Stimulated activated naive CD8-positive, alpha-beta T cell treated with anti-CD3 and anti-CD28 coated beads, Interleukin-15, Interleukin-2, amounts not matched to agents 100 ng/mL and 50 ng/mL, for 24 hours (primary cell): Measurements from ENCODE around the gene ERBB4.

Experiments
- H3K27ac Mint-ChIP-seq: one replicate; pipeline ENCODE4 v1.8.0; 2021; ENCODE audit warnings: mild to moderate bottlenecking, mixed read lengths
- H3K27me3 Mint-ChIP-seq: one replicate; pipeline ENCODE4 v1.8.0; 2021; ENCODE audit warnings: mixed read lengths
- H3K36me3 Mint-ChIP-seq: one replicate; pipeline ENCODE4 v1.8.0; 2021; ENCODE audit warnings: low read depth, mixed read lengths
- H3K4me1 Mint-ChIP-seq: one replicate; pipeline ENCODE4 v1.8.0; 2021; ENCODE audit warnings: low read depth, mixed read lengths
- H3K4me3 Mint-ChIP-seq: one replicate; pipeline ENCODE4 v1.8.0; 2021; ENCODE audit warnings: mild to moderate bottlenecking, mixed read lengths
- H3K9me3 Mint-ChIP-seq: one replicate; pipeline ENCODE4 v1.8.0; 2021; ENCODE audit warnings: mixed read lengths

Gene ERBB4

DNA sequence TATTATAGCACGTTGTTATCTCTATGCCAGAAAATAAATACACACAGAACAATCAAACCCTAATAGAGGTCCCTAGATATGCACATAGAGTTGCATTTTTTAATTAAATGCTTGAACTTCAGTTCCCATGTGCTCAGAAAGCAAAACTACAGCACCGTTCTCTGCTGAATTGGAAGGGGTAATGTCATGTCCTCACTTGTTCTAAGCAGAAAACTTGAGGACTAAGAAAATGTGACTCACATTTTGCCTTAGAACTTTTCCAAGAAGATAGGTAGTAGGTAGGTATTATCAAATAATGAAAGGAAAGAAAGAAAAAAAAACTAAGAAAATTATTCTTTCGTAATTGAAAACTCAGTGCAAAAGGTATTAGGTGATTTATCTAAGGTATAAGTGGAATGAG lies 607.3 kb downstream of the ERBB4 start:
- Mint-ChIP-seq H3K9me3 (no peaks in the 10 kb centered on the region), H3K27me3 (no peaks in the 10 kb centered on the region), H3K36me3 (no peaks in the 10 kb centered on the region), H3K4me3 (no peak overlapping the region), H3K27ac (no peak overlapping the region), H3K4me1 (no peaks in the 10 kb centered on the region)

DNA sequence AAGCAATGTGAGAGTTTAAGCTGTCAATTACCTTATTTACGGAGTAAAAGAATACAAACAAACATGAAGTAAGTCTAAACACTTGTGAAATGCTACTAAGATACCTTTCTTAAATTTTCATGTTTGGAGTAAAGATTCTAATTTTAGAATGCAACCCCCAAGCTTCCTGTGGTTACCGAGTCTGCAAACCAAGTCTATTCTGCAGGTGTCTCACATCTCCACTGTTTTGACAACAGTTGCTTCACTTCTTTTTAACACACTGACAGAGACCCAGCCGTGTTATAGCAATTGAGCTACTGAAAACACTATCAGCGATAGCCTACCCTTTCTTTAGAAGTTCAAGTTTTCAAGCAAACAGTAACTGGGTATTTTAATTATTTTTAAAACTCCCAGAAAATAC lies 608.3 kb downstream of the ERBB4 start:
- Mint-ChIP-seq H3K36me3 (no peaks in the 10 kb centered on the region), H3K4me1 (no peaks in the 10 kb centered on the region), H3K27me3 (no peaks in the 10 kb centered on the region), H3K4me3 (no peak overlapping the region), H3K9me3 (no peaks in the 10 kb centered on the region), H3K27ac (no peak overlapping the region)

DNA sequence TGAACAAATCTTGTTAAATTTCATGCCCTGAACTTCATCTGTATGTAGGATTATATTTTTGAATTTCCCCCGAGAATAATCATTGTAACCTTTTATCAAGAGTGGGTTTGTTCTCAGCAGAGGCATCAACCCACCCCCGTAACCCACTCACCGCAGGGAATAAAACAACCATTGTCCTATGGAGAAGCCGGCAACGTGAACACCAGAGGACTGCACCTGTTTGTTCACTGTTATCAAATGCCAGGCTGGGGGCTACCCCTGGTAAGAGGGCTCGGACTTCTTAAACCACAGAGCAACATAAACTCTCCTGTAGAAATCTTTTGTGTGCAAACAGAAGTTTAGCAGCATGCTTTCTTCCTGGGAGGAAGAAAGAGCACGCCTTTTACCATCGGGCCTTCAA lies 610.4 kb downstream of the ERBB4 start:
- Mint-ChIP-seq H3K9me3 (no peaks in the 10 kb centered on the region), H3K4me1 (no peaks in the 10 kb centered on the region), H3K27ac (no peak overlapping the region), H3K4me3 (no peak overlapping the region), H3K27me3 (no peaks in the 10 kb centered on the region), H3K36me3 (no peaks in the 10 kb centered on the region)

DNA sequence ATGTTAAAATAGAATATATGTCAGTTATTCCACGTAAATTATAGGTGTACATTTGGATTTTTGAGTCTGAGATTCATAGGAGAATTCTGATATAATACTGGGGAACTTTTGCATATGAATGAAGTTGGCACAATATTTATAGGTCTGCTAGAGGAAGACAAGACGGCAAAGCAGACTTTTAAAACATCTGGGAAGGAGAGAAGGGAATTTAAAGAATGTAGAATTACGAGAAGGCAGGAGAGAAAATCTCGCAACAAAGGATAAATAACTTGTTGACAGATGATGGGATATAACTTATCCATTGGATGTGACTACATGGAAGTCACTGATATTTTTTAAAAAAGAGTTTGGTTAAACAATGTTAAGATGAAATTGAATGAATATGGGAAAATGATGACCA lies 615.6 kb downstream of the ERBB4 start:
- Mint-ChIP-seq H3K9me3 (no peaks in the 10 kb centered on the region), H3K27me3 (no peaks in the 10 kb centered on the region), H3K36me3 (no peaks in the 10 kb centered on the region), H3K4me3 (no peak overlapping the region), H3K27ac (no peak overlapping the region), H3K4me1 (no peaks in the 10 kb centered on the region)

DNA sequence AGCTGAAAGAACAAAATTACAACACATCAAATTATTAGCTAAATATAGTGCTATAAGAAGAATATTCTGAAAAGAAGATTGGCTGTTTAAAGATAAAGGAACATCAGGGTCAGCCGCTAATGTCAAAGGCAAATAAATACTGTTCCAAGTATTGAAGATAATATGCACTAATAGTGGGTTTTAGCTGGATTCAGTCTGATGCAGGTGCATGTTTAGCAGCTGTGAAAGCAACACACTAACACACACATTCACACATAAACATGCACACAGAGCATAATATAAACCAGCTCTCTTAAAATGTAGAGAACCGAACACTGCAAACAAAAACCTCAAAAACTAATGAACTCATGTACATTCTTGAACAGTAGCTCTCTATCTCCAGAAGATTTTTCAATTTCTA lies 634.6 kb downstream of the ERBB4 start:
- H3K27me3 Mint-ChIP-seq, result no peaks in the 10 kb centered on the region
- H3K36me3 Mint-ChIP-seq, result no peaks in the 10 kb centered on the region
- no peak overlapping the region for H3K4me3 Mint-ChIP-seq
- no peak overlapping the region for H3K27ac Mint-ChIP-seq
- no peaks in the 10 kb centered on the region for H3K4me1 Mint-ChIP-seq
- peaks cover 5% of the 10 kb centered on the region for H3K9me3 Mint-ChIP-seq

DNA sequence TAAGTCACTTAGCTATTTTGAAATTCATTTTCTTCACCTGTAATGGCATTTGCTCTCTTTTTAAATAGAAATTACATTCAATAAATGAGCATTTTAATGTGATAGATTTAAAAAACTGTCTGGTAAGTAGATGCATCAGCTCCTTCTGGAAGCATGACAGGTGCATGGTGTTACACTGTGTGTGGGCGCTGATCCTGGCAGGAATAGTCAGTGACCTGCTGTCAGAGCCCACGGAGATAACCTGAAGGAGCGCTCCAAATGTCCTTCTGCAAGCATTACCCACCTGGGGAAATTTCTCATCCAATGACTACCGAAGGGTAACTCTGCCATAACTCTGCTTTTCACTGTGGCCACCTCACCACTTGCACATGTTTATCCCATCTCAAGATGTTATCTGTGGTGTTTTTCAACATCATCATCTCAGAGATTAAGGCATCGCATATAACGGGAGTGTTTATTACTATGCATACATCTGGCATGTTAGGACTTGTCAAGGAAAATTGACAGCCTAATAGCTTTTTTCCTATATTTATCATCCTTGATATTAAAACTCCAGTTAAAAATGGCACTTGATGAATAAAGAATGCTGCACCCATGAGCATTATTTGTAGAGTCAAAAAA lies 637.3 kb downstream of the ERBB4 start:
- Mint-ChIP-seq H3K27me3 (no peaks in the 10 kb centered on the region), H3K4me1 (no peaks in the 10 kb centered on the region), H3K4me3 (no peak overlapping the region), H3K9me3 (peaks cover 5% of the 10 kb centered on the region), H3K36me3 (no peaks in the 10 kb centered on the region), H3K27ac (no peak overlapping the region)

DNA sequence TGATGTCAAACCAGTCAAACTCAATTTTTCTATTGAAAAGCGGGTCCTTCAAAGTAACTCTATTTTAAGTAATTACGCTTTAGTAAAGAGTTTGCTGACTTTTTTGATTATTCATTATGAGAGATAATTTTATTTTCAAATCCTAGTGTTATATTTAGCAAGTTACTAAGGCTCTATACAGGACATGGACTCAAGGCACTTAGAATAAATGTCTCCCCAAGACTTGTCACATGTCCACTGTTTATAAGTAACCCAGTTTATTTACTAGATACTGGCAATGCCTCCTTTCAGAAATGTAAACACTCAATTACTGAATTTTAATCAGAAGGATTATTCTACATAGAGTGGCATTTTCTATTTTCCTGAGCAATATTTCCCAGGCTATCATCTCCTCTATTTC lies 638.1 kb downstream of the ERBB4 start:
- H3K9me3 Mint-ChIP-seq, result no peaks in the 10 kb centered on the region
- no peaks in the 10 kb centered on the region for H3K36me3 Mint-ChIP-seq
- no peak overlapping the region for H3K4me3 Mint-ChIP-seq
- H3K27ac Mint-ChIP-seq, result no peak overlapping the region
- H3K27me3 Mint-ChIP-seq, result no peaks in the 10 kb centered on the region
- no peaks in the 10 kb centered on the region for H3K4me1 Mint-ChIP-seq

DNA sequence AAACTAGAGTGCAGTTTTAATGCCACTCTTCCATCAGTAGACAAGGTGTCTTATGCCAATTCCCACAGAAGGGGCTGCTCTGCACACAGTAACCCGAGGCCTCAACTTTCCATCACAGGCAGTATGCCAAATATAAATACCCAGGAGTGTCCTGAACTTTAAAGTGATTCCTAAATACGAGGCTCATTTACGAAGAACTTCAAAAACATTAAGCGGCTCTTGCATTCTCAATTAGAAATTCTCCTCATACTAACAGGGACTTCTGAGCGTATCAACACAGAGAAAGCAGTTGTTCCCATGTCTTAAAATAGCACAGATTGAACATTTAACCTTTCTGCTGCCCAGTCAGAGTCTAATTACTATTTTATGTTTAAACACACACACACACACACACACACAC lies 638.6 kb downstream of the ERBB4 start:
- H3K4me1 Mint-ChIP-seq, result no peaks in the 10 kb centered on the region
- H3K36me3 Mint-ChIP-seq, result no peaks in the 10 kb centered on the region
- H3K27me3 Mint-ChIP-seq, result no peaks in the 10 kb centered on the region
- H3K9me3 Mint-ChIP-seq, result no peaks in the 10 kb centered on the region
- H3K27ac Mint-ChIP-seq, result no peak overlapping the region
- no peak overlapping the region for H3K4me3 Mint-ChIP-seq

DNA sequence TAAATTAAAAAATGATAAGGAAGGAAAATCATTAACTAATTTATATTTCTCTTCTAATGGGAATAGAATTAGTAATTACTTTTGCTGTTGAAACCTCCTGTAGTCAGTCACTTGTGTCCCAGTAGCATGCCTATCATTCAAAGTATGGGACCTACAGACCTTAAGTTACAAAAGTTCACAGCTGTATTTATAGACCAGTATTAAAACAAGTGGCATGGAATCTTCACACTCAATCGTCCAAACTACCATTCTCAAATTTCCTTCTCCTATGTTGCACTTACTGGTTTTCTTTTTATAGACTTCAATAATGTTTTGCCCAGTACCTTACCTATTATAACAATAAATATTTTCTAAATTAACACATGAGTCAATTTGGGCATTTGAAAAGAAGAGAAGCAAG lies 639.9 kb downstream of the ERBB4 start:
- Mint-ChIP-seq H3K27ac (no peak overlapping the region), H3K4me3 (no peak overlapping the region), H3K36me3 (no peaks in the 10 kb centered on the region), H3K9me3 (no peaks in the 10 kb centered on the region), H3K4me1 (no peaks in the 10 kb centered on the region), H3K27me3 (no peaks in the 10 kb centered on the region)

DNA sequence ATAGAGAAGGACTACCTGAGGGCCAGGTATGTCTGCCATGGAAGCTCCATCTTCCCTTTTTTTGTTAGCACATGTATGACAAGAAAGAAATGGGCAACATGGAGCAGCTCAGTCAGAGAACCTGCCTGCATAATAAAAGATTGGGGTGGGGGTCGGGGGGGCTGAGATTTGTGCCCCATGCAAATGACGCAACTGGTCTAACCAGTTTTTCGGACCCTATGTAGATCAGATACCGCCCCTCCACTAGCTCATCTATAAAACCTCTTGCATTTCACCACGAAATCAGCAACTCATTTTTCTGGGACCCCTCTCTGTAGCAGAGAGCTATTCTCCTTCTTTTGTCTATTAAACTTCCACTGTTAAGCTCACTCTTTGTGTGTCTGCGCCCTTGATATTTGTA lies 657.2 kb downstream of the ERBB4 start:
- H3K36me3 Mint-ChIP-seq, result no peaks in the 10 kb centered on the region
- H3K9me3 Mint-ChIP-seq, result no peaks in the 10 kb centered on the region
- H3K4me1 Mint-ChIP-seq, result no peaks in the 10 kb centered on the region
- no peak overlapping the region for H3K27ac Mint-ChIP-seq
- H3K4me3 Mint-ChIP-seq, result no peak overlapping the region
- H3K27me3 Mint-ChIP-seq, result no peaks in the 10 kb centered on the region

DNA sequence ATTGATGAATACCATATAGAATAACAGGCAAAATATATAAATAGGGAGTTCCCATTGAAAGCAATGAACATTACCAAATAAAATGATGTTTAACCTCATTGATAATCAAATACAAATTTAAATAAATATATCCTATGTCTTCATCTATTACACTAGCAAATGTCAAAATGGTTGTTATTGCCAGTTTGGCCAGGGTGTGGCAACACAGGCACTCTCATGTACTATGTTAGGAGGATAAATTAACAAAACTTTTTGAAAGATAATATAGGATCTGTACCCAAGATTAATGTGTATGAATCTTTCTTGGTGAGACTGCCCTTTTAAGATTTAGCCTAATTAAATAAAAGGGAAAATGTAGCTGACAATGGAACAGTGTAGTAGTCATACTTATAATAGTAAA lies 659.3 kb downstream of the ERBB4 start:
- Mint-ChIP-seq H3K9me3 (no peaks in the 10 kb centered on the region), H3K27ac (no peak overlapping the region), H3K27me3 (no peaks in the 10 kb centered on the region), H3K4me1 (no peaks in the 10 kb centered on the region), H3K36me3 (no peaks in the 10 kb centered on the region), H3K4me3 (no peak overlapping the region)

DNA sequence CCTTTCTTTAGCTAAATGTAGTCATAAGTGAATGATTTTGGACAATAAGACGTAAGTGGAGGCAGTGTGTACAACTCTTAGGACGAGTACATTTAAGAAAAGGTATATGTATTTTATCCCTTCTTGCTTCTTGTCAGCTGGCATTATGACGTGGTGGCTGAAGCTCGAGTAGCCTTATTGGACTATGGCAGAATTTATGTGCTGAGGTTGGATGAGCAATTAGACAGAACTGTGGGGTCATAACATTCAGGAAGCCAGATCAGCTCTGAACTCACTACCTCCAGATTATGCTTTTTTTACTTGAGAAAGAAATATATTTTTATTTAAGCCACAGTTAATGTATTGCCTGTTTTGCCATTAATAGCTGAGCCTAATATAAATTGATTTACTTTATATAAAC lies 661.5 kb downstream of the ERBB4 start:
- H3K36me3 Mint-ChIP-seq, result no peaks in the 10 kb centered on the region
- no peaks in the 10 kb centered on the region for H3K4me1 Mint-ChIP-seq
- H3K4me3 Mint-ChIP-seq, result no peak overlapping the region
- no peak overlapping the region for H3K27ac Mint-ChIP-seq
- H3K9me3 Mint-ChIP-seq, result no peaks in the 10 kb centered on the region
- H3K27me3 Mint-ChIP-seq, result no peaks in the 10 kb centered on the region

DNA sequence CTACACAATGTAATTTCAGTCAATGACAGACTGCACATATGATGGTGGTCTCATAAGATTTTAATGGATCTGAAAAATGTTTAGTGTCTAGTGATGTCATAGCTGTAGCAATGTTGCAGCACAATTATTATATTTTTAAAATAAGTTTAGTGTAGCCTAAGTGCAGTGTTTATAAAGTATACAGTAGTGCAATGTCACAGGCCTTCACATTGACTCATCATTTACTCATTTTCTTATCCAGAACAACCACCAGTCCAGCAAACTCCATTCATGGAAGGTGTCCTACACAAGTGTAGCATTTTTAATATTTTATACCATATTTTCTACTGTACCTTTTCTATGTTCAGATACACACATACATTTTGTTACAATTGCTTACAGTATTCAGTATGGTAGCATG lies 663.1 kb downstream of the ERBB4 start:
- Mint-ChIP-seq H3K4me1 (no peaks in the 10 kb centered on the region), H3K27ac (no peak overlapping the region), H3K4me3 (no peak overlapping the region), H3K27me3 (no peaks in the 10 kb centered on the region), H3K9me3 (no peaks in the 10 kb centered on the region), H3K36me3 (no peaks in the 10 kb centered on the region)

DNA sequence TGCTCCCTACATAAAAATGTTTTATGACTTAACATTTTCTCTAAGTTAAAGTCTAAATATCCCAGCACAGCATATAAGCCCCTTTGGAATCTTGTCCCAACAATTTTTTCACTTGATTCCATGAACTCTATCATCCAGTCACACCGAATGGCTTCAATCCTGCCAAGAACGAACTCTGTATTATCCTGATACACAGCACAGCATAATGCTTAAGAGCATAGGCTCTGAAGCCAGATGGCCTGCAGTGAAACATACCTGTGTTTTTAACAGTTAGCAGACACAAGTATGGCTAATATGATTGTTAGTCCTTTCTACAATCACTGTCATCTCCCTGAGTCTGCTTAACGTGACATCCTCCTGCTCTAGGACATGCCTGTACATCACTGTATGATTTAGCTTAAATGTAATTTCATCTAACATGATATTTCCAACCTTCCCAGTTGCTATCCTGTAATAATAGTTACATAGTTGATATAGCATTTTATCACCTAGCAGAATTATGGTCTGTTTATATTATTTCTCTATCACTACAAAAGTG lies 669.5 kb downstream of the ERBB4 start:
- no peak overlapping the region for H3K27ac Mint-ChIP-seq

DNA sequence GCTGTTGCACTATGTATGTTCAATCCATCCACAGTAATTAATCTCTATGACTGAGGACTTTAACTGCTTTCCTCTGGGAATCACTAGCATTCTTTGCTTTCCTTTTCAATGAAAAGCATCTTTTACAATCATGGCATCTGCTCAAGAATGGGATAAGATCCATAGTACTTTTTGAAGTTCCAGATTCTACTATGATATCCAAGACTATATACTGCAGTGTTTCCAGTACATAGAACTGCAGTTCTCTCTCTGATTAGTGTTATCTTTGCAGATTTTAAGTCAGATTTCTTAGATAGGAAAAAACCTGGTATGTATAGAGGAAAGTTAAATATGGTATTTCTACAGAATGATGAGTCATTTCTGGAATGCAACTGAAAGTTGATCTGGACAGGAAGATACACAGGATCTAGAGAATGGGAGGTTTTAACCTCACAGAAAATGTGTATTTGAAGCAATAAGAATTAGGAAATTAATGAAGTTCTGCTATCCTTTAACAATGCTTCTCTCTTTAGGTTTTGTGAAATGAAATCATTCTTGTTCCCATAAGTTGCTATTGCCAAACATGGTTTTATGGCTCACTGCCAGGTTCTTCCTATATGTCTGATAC lies 670.7 kb downstream of the ERBB4 start:
- no peaks in the 10 kb centered on the region for H3K4me1 Mint-ChIP-seq
- H3K27ac Mint-ChIP-seq, result no peak overlapping the region
- no peaks in the 10 kb centered on the region for H3K27me3 Mint-ChIP-seq
- H3K4me3 Mint-ChIP-seq, result no peak overlapping the region
- no peaks in the 10 kb centered on the region for H3K36me3 Mint-ChIP-seq
- H3K9me3 Mint-ChIP-seq, result peaks cover 4% of the 10 kb centered on the region

More for the DNA sequence above, 669.5 kb downstream of the ERBB4 start:
- peaks cover 2% of the 10 kb centered on the region for H3K9me3 Mint-ChIP-seq
- H3K4me1 Mint-ChIP-seq, result no peaks in the 10 kb centered on the region
- no peak overlapping the region for H3K4me3 Mint-ChIP-seq
- H3K27me3 Mint-ChIP-seq, result no peaks in the 10 kb centered on the region
- H3K36me3 Mint-ChIP-seq, result no peaks in the 10 kb centered on the region

DNA sequence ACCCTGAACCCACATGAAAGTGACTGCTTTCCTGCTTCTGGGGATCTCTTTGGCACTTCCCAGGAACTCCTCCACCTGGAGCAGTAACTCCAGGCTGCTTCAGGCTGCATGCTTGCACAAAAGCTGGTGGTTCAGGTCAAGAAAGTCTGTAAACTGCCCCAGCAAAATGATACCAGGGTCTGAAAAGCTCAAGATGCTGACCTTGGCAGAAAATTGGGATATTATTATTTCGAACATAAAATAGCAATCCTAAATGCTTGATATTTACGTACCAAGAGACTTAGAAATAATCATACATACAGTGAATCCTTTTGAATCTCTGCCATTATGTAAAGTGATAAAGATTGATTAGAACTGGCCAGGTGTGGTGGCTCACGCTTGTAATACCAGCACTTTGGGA lies 674.3 kb downstream of the ERBB4 start:
- no peaks in the 10 kb centered on the region for H3K4me1 Mint-ChIP-seq
- no peaks in the 10 kb centered on the region for H3K36me3 Mint-ChIP-seq
- H3K9me3 Mint-ChIP-seq, result peaks cover 4% of the 10 kb centered on the region
- H3K27ac Mint-ChIP-seq, result no peak overlapping the region
- H3K4me3 Mint-ChIP-seq, result no peak overlapping the region
- no peaks in the 10 kb centered on the region for H3K27me3 Mint-ChIP-seq
